Activated naive CD4-positive, alpha-beta T cell treated with anti-CD3 and anti-CD28 coated beads, Interleukin-2, amount 10 ng/mL, durations not matched to agents 7 days and 5 days (primary cell): ENCODE measurements around the gene LY6G5B.

Experiments used
- CTCF ChIA-PET: fragments of 350-600 bp; sonication (Branson Sonifier 250); formaldehyde crosslinking; loops from one replicate; lab custom pipeline; 2021; ENCODE audit warnings: antibody characterized with exemption; lab: Charles Lee
- DNase-seq: peaks from one replicate; pipeline ENCODE4 v3.0.0-alpha.2; 2020
- H3K27ac Mint-ChIP-seq: one replicate; pipeline ENCODE4 v1.8.0; 2021; ENCODE audit warnings: mild to moderate bottlenecking, moderate library complexity, mixed read lengths
- H3K27me3 Mint-ChIP-seq: one replicate; pipeline ENCODE4 v1.8.0; 2021; ENCODE audit warnings: mild to moderate bottlenecking, mixed read lengths
- H3K36me3 Mint-ChIP-seq: one replicate; pipeline ENCODE4 v1.8.0; 2021; ENCODE audit warnings: mixed read lengths
- H3K4me1 Mint-ChIP-seq: one replicate; pipeline ENCODE4 v1.8.0; 2021; ENCODE audit warnings: mixed read lengths
- H3K4me3 Mint-ChIP-seq: one replicate; pipeline ENCODE4 v1.8.0; 2021; ENCODE audit warnings: mild to moderate bottlenecking, moderate library complexity, mixed read lengths
- H3K9me3 Mint-ChIP-seq: one replicate; pipeline ENCODE4 v1.8.0; 2021; ENCODE audit warnings: mixed read lengths

The LY6G5B gene

GRCh38 chr6:31652925-31653724 is 16.7 kb upstream of the LY6G5B start:
- no peaks in the 10 kb centered on the region for H3K27me3 Mint-ChIP-seq
- peak overlapping the region; percentile 98 for H3K4me3 Mint-ChIP-seq
- H3K9me3 Mint-ChIP-seq, result no peaks in the 10 kb centered on the region
- peak overlapping the region; percentile 99 for H3K27ac Mint-ChIP-seq
- H3K4me1 Mint-ChIP-seq, result peaks cover 65% of the 10 kb centered on the region
- CTCF ChIA-PET, result interaction anchor here (0.6 to 2.4 kb wide), 5 partner anchors 11 to 117 kb away, joined by 3 to 9 read pairs (median 4); partner anchors contain the start of gene GPANK1
- H3K36me3 Mint-ChIP-seq, result peaks cover 48% of the 10 kb centered on the region
- DNase-seq, result peak; percentile 93

GRCh38 chr6:31654574-31655348 is 15.0 kb upstream of the LY6G5B start:
- CTCF ChIA-PET, result interaction anchor here (0.8 to 1.8 kb wide), 2 partner anchors 10 to 316 kb away, joined by 3 to 9 read pairs; partner anchors contain the start of gene GPANK1

GRCh38 chr6:31655349-31656237 is 14.2 kb upstream of the LY6G5B start, which contains the start of gene APOM:
APOM (plus strand) TSS chr6:31655894; CDS start chr6:31655967, 73 bp downstream.
- no peaks in the 10 kb centered on the region for H3K27me3 Mint-ChIP-seq
- peak within 1 kb of the TSS; percentile 81 for H3K27ac Mint-ChIP-seq
- CTCF ChIA-PET, result no interaction called here
- H3K4me3 Mint-ChIP-seq, result no peak within 1 kb of the TSS
- H3K4me1 Mint-ChIP-seq, result peaks cover 77% of the 10 kb centered on the region
- H3K36me3 Mint-ChIP-seq, result peaks cover 48% of the 10 kb centered on the region
- no peak for DNase-seq
- H3K9me3 Mint-ChIP-seq, result no peaks in the 10 kb centered on the region

More at GRCh38 chr6:31654574-31655348, 15.0 kb upstream of the LY6G5B start:
- DNase-seq, result no peak
- Mint-ChIP-seq H3K27ac (no peak overlapping the region), H3K36me3 (peaks cover 46% of the 10 kb centered on the region), H3K27me3 (no peaks in the 10 kb centered on the region), H3K4me3 (no peak overlapping the region), H3K9me3 (no peaks in the 10 kb centered on the region), H3K4me1 (peaks cover 75% of the 10 kb centered on the region)

- peak overlapping the region; percentile 55 for H3K4me3 Mint-ChIP-seq
- H3K27me3 Mint-ChIP-seq, result no peaks in the 10 kb centered on the region
- no peaks in the 10 kb centered on the region for H3K9me3 Mint-ChIP-seq
- peaks cover 83% of the 10 kb centered on the region for H3K4me1 Mint-ChIP-seq
- peaks cover 56% of the 10 kb centered on the region for H3K36me3 Mint-ChIP-seq
- peak overlapping the region; percentile 88 for H3K27ac Mint-ChIP-seq
- CTCF ChIA-PET, result interaction anchor here (1.0 to 1.2 kb wide), 2 partner anchors 83 to 109 kb away, joined by 3 read pairs; no protein-coding TSS in a partner anchor
- peak; percentile 59 for DNase-seq
Observed at GRCh38 chr6:31657406-31658157, 12.2 kb upstream of the LY6G5B start.

- CTCF ChIA-PET, result interaction anchor here (1.0 to 1.2 kb wide), 2 partner anchors 83 to 109 kb away, joined by 3 read pairs; no protein-coding TSS in a partner anchor
- Mint-ChIP-seq H3K4me3 (peak overlapping the region; percentile 57), H3K27ac (peak overlapping the region; percentile 88), H3K9me3 (no peaks in the 10 kb centered on the region), H3K4me1 (peaks cover 84% of the 10 kb centered on the region), H3K36me3 (peaks cover 56% of the 10 kb centered on the region), H3K27me3 (no peaks in the 10 kb centered on the region)
- DNase-seq, result no peak
Observed at GRCh38 chr6:31658158-31658688, 11.6 kb upstream of the LY6G5B start.

GRCh38 chr6:31658983-31659648 is 10.7 kb upstream of the LY6G5B start:
- peaks cover 88% of the 10 kb centered on the region for H3K4me1 Mint-ChIP-seq
- no peaks in the 10 kb centered on the region for H3K9me3 Mint-ChIP-seq
- peaks cover 65% of the 10 kb centered on the region for H3K36me3 Mint-ChIP-seq
- CTCF ChIA-PET, result interaction anchor here (0.8 to 1.0 kb wide), 2 partner anchors 171 to 259 kb away, joined by 3 read pairs; no protein-coding TSS in a partner anchor
- H3K4me3 Mint-ChIP-seq, result peak overlapping the region; percentile 90
- DNase-seq, result no peak
- H3K27me3 Mint-ChIP-seq, result no peaks in the 10 kb centered on the region
- H3K27ac Mint-ChIP-seq, result peak overlapping the region; percentile 92

- peak overlapping the region; percentile 90 for H3K4me3 Mint-ChIP-seq
- H3K36me3 Mint-ChIP-seq, result peaks cover 72% of the 10 kb centered on the region
- peak overlapping the region; percentile 92 for H3K27ac Mint-ChIP-seq
- H3K9me3 Mint-ChIP-seq, result no peaks in the 10 kb centered on the region
- peak; percentile 62 for DNase-seq
- H3K27me3 Mint-ChIP-seq, result no peaks in the 10 kb centered on the region
- H3K4me1 Mint-ChIP-seq, result peaks cover 92% of the 10 kb centered on the region
- CTCF ChIA-PET, result interaction anchor here (0.8 to 1.5 kb wide), 3 partner anchors 170 to 260 kb away, joined by 3 to 4 read pairs (median 3); no protein-coding TSS in a partner anchor
Observed at GRCh38 chr6:31659649-31660380, 10.0 kb upstream of the LY6G5B start.

- H3K4me3 Mint-ChIP-seq, result peak within 1 kb of the TSS; percentile 90
- CTCF ChIA-PET, result interaction anchor here (1.5 kb wide), 1 partner anchor 169 kb away, joined by 4 read pairs; no protein-coding TSS in a partner anchor
- H3K27me3 Mint-ChIP-seq, result no peaks in the 10 kb centered on the region
- DNase-seq, result peak; percentile 84
- no peaks in the 10 kb centered on the region for H3K9me3 Mint-ChIP-seq
- peak within 1 kb of the TSS; percentile 92 for H3K27ac Mint-ChIP-seq
- peaks cover 67% of the 10 kb centered on the region for H3K36me3 Mint-ChIP-seq
- H3K4me1 Mint-ChIP-seq, result peaks cover 85% of the 10 kb centered on the region
Observed at GRCh38 chr6:31660381-31661261, 9.2 kb upstream of the LY6G5B start, which contains the start of gene C6orf47. C6orf47 (minus strand) TSS chr6:31660778; CDS start chr6:31659947, 831 bp downstream.

GRCh38 chr6:31661262-31662123 is 8.3 kb upstream of the LY6G5B start:
- H3K36me3 Mint-ChIP-seq, result peaks cover 65% of the 10 kb centered on the region
- peak overlapping the region; percentile 76 for H3K27ac Mint-ChIP-seq
- CTCF ChIA-PET, result interaction anchor here (0.6 to 1.5 kb wide), 3 partner anchors 168 to 1640 kb away, joined by 3 to 4 read pairs (median 3); no protein-coding TSS in a partner anchor

GRCh38 chr6:31662124-31662723 is 7.6 kb upstream of the LY6G5B start:
- H3K9me3 Mint-ChIP-seq, result no peaks in the 10 kb centered on the region
- peaks cover 89% of the 10 kb centered on the region for H3K4me1 Mint-ChIP-seq
- H3K36me3 Mint-ChIP-seq, result peaks cover 66% of the 10 kb centered on the region
- peak overlapping the region; percentile 41 for H3K4me3 Mint-ChIP-seq
- CTCF ChIA-PET, result interaction anchor here (0.7 kb wide), 1 partner anchor 232 kb away, joined by 3 read pairs; no protein-coding TSS in a partner anchor
- DNase-seq, result no peak
- H3K27me3 Mint-ChIP-seq, result no peaks in the 10 kb centered on the region
- peak overlapping the region; percentile 70 for H3K27ac Mint-ChIP-seq

More at GRCh38 chr6:31661262-31662123, 8.3 kb upstream of the LY6G5B start:
- Mint-ChIP-seq H3K4me1 (peaks cover 85% of the 10 kb centered on the region), H3K9me3 (no peaks in the 10 kb centered on the region), H3K4me3 (peak overlapping the region; percentile 90), H3K27me3 (no peaks in the 10 kb centered on the region)
- DNase-seq, result no peak
